PC-9 (cell line): ENCODE measurements around the gene AGRN. TPM values are rescaled to one million over a fixed set of nuclear protein-coding genes. Genes with fewer than 3 reads are reported as not detected.

Source experiments
- BruUV-seq: library from RNA; stranded (reverse); fragments of 400-500 nt; replicated peaks from 2 replicates; lab custom pipeline; 2021; lab: Mats Ljungman, UMichigan
- CTCF ChIA-PET: fragments of 300-600 bp; sonication (Branson Sonifier 250); formaldehyde crosslinking; loops from one replicate; lab custom pipeline; 2022; ENCODE audit warnings: antibody characterized with exemption; lab: Charles Lee
- POLR2A ChIA-PET: fragments of 300-600 bp; sonication (Branson Sonifier 250); formaldehyde crosslinking; loops from one replicate; lab custom pipeline; 2022; ENCODE audit warnings: antibody characterized with exemption; ENCODE audit not compliant: unreplicated experiment; lab: Charles Lee
- DNase-seq, 2 experiments: peaks; one replicate each; pipeline versions ENCODE4 v3.0.0 to v3.0.0-alpha.2; 2015 to 2022; ENCODE audit warnings: mixed read lengths in 1 of 2
- H2AFZ ChIP-seq: fragments of 200-600 bp; sonication (generic); 2 replicates; pipeline ENCODE4 v1.8.1; 2017; ENCODE audit warnings: antibody characterized with exemption
- H3F3A ChIP-seq: fragments of 200-600 bp; sonication (generic); 2 replicates; pipeline ENCODE4 v1.8.1; 2017; ENCODE audit warnings: antibody characterized with exemption, mild to moderate bottlenecking, low read depth; ENCODE audit not compliant: insufficient read depth
- H3K27ac ChIP-seq: fragments of 200-600 bp; sonication (generic); 2 replicates; pipeline ENCODE4 v1.6.1; 2016; ENCODE audit warnings: mixed run types
- H3K27me3 ChIP-seq: fragments of 200-600 bp; sonication (generic); 2 replicates; pipeline ENCODE4 v1.6.1; 2016; ENCODE audit warnings: low read depth, mixed run types; ENCODE audit not compliant: insufficient read depth
- H3K36me3 ChIP-seq: fragments of 200-600 bp; sonication (generic); 2 replicates; pipeline ENCODE4 v1.6.1; 2016; ENCODE audit warnings: low read depth, mixed run types
- H3K4me1 ChIP-seq: fragments of 200-600 bp; sonication (generic); replicated peaks from 2 replicates; pipeline ENCODE4 v1.6.1; 2016; ENCODE audit warnings: mixed run types; ENCODE audit not compliant: insufficient read depth
- H3K4me2 ChIP-seq: fragments of 200-600 bp; sonication (generic); 2 replicates; pipeline ENCODE4 v1.6.1; 2017; ENCODE audit warnings: mixed run types
- H3K4me3 ChIP-seq: fragments of 200-600 bp; sonication (generic); 2 replicates; pipeline ENCODE4 v1.6.1; 2016; ENCODE audit warnings: mixed run types
- H3K79me2 ChIP-seq: fragments of 200-600 bp; sonication (generic); 2 replicates; pipeline ENCODE4 v1.6.1; 2017; ENCODE audit warnings: low read depth, mixed run types
- H3K9me2 ChIP-seq: fragments of 200-600 bp; sonication (generic); 2 replicates; pipeline ENCODE4 v1.8.1; 2017; ENCODE audit warnings: mild to moderate bottlenecking; ENCODE audit not compliant: insufficient read depth
- H3K9me3 ChIP-seq: fragments of 200-600 bp; sonication (generic); 2 replicates; pipeline ENCODE4 v1.8.1; 2016; ENCODE audit warnings: low read depth; ENCODE audit not compliant: insufficient read depth
- H4K20me1 ChIP-seq: fragments of 200-600 bp; sonication (generic); 2 replicates; pipeline ENCODE4 v1.8.1; 2017; ENCODE audit not compliant: insufficient read depth
- CTCF ChIP-seq: fragments of 200-600 bp; sonication (generic); conservative IDR thresholded peaks from 2 replicates; pipeline ENCODE4 v1.6.1; 2017; ENCODE audit warnings: mixed run types, antibody characterized with exemption, mild to moderate bottlenecking, moderate library complexity
- EZH2 ChIP-seq: fragments of 200-600 bp; sonication (generic); IDR thresholded peaks from 2 replicates; pipeline ENCODE4 v1.8.0; 2017; ENCODE audit warnings: antibody characterized with exemption, low read depth
- intact Hi-C: fragments of 100-400 bp; cut with micrococcal nuclease; formaldehyde crosslinking; loops from one replicate; pipeline ENCODE4 v1.10.0; 2022; ENCODE audit not compliant: unreplicated experiment
- total RNA-seq: library from RNA; stranded (reverse); gene quantifications from 2 replicates; pipeline ENCODE4 v1.2.3, GENCODE V29; 2021

Gene AGRN
- total RNA-seq, 1 experiment from 2014 or later: 278 TPM

- Histone ChIP-seq H3K79me2 (peaks cover 50% of the 10 kb centered on the region), H2AFZ (0 out of 2 replicates have a peak overlapping the region, but pooled peaks have one; percentile 42), H3K27me3 (no peaks in the 10 kb centered on the region), H3K36me3 (no peaks in the 10 kb centered on the region), H4K20me1 (peaks cover 3% of the 10 kb centered on the region; the same call in 1 of the 2 replicates), H3K27ac (peak overlapping the region; percentile 76), H3K9me3 (no peaks in the 10 kb centered on the region), H3K4me3 (peak overlapping the region; percentile 80), H3K9me2 (no peaks in the 10 kb centered on the region), H3F3A (peaks cover 34% of the 10 kb centered on the region), H3K4me2 (peak overlapping the region; percentile 95), H3K4me1 (peaks cover 40% of the 10 kb centered on the region)
- TSS peak; percentile 35 for BruUV-seq
- peak; percentile 72 to 81 for DNase-seq
- CTCF ChIA-PET: no interaction called here
- POLR2A ChIA-PET: interaction anchor here (0.7 kb wide), 1 partner anchor 136 kb away, joined by 3 read pairs; no protein-coding TSS in a partner anchor
- TF ChIP-seq CTCF (no peak), EZH2 (no peak)
- intact Hi-C loops: loop anchor here (1.0 to 5.0 kb wide), 2 partner anchors 51 to 287 kb away; partner anchors contain the start of genes PUSL1 and RNF223
These were observed 1.3 kb downstream of the AGRN start for GRCh38 chr1:1021010-1021919.

DNA sequence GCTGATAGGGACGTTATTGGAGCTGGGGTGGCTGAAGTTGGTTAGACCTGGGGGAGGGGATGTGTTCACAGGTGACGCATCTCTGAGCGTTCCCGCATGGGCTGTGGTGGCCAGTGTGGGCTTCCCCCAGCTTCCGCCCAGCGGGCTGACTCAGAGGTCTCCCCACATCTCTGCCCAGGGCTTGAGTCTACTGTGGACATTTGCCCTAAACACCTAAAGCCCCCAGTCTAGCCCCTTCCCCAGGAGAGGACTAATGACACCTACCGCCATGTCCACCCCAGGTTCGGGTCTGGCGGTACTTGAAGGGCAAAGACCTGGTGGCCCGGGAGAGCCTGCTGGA, 2.0 kb downstream of the AGRN start:
- peaks cover 5% of the 10 kb centered on the region; the same call in 1 of the 2 replicates for H4K20me1 ChIP-seq
- BruUV-seq: no TSS peak
- peaks cover 28% of the 10 kb centered on the region for H3F3A ChIP-seq
- peak overlapping the region; percentile 80; the same call in 1 of the 2 replicates for H3K4me3 ChIP-seq
- H3K4me2 ChIP-seq: peak overlapping the region; percentile 95
- intact Hi-C loops: loop anchor here (1.0 to 5.0 kb wide), 2 partner anchors 50 to 286 kb away; partner anchors contain the start of genes PUSL1 and RNF223
- no peaks in the 10 kb centered on the region for H3K9me3 ChIP-seq
- no peak for TF ChIP-seq CTCF
- TF ChIP-seq EZH2: no peak
- H3K9me2 ChIP-seq: no peaks in the 10 kb centered on the region
- no peaks in the 10 kb centered on the region for H3K27me3 ChIP-seq
- no peaks in the 10 kb centered on the region for H3K36me3 ChIP-seq
- H3K79me2 ChIP-seq: peaks cover 56% of the 10 kb centered on the region
- H3K4me1 ChIP-seq: peaks cover 40% of the 10 kb centered on the region
- ChIA-PET POLR2A (no interaction called here), CTCF (no interaction called here)
- H2AFZ ChIP-seq: no peak overlapping the region
- peak; percentile 66 to 67 for DNase-seq
- peak overlapping the region; percentile 76 for H3K27ac ChIP-seq

DNA sequence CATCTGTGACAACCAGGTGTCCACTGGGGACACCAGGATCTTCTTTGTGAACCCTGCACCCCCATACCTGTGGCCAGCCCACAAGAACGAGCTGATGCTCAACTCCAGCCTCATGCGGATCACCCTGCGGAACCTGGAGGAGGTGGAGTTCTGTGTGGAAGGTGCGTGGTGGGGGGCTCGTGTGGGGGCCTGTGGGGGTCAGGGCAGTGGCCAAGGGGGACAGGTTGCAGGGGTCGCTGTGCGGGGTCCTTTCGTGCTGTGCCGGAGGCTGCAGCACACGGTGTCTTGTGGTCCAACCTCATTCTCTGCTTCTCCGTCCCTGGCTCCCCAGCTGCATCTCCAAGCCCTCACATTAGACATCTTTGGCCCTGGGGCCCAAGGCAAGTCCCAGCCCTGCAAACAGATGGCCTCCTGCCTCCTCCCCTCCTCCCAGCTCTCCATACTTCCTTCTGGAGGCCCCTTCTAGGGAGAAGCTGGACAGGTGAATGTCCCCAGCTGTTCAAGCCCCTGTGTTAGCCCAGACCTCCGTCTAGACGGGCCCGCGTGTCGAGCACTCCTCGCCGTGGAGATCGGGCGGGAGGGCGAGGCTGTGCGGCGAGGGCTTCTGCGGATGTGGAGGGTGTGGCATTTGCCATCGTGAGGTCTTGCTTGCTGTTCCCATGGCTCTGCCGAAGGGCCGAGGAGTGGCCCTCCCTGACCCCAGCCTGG, 2.5 kb downstream of the AGRN start:
- Histone ChIP-seq H3F3A (peaks cover 28% of the 10 kb centered on the region), H3K4me3 (peak overlapping the region; percentile 80; the same call in 1 of the 2 replicates), H4K20me1 (peaks cover 5% of the 10 kb centered on the region; the same call in 1 of the 2 replicates), H3K36me3 (no peaks in the 10 kb centered on the region), H3K79me2 (peaks cover 62% of the 10 kb centered on the region), H2AFZ (no peak overlapping the region), H3K27me3 (no peaks in the 10 kb centered on the region), H3K4me2 (peak overlapping the region; percentile 95), H3K27ac (peak overlapping the region; percentile 76; the same call in 1 of the 2 replicates), H3K4me1 (peaks cover 40% of the 10 kb centered on the region), H3K9me2 (no peaks in the 10 kb centered on the region), H3K9me3 (no peaks in the 10 kb centered on the region)
- DNase-seq: no peak
- BruUV-seq: no TSS peak
- CTCF ChIA-PET: no interaction called here
- TF ChIP-seq EZH2: no peak
- no peak for TF ChIP-seq CTCF
- intact Hi-C loops: loop anchor here (5.0 kb wide), 1 partner anchor 50 kb away; the partner anchor contains the start of gene RNF223
- POLR2A ChIA-PET: no interaction called here
